Psoas muscle (tissue), 8 donors: Measurements from ENCODE around the gene ITGA4. TPM values are rescaled to one million over a fixed set of nuclear protein-coding genes. Genes with fewer than 3 reads are reported as not detected.

ENCODE experiments used
- ATAC-seq, 4 donors: fragments of 200-7000 bp; cut with Tn5 transposase; one replicate each; pipeline ENCODE4 v1.9.1; 2020; ENCODE audit warnings: moderate library complexity in 3 of 4, mild to moderate bottlenecking in 2 of 4
- DNase-seq, 2 donors: peaks; one replicate each; pipeline ENCODE4 v3.0.0-alpha.2; 2020
- H3K27ac ChIP-seq: fragments of 200-600 bp; one replicate; pipeline ENCODE4 v1.8.0; 2022
- H3K27me3 ChIP-seq, 3 donors: fragments of 200-600 bp in 1 of 3; one replicate each; pipeline versions ENCODE4 v1.6.1 to v1.8.0; 2013 to 2022; ENCODE audit warnings: low read length in 2 of 3, mild to moderate bottlenecking in 2 of 3, moderate library complexity in 1 of 3; ENCODE audit not compliant: insufficient read depth in 3 of 3
- H3K36me3 ChIP-seq, 2 donors: fragments of 200-600 bp in 1 of 2; one replicate each; pipeline versions ENCODE4 v1.6.1 to v1.8.0; 2013 to 2022; ENCODE audit warnings: low read depth in 1 of 2, mild to moderate bottlenecking in 1 of 2, moderate library complexity in 1 of 2; ENCODE audit not compliant: insufficient read depth in 1 of 2
- H3K4me1 ChIP-seq: fragments of 200-600 bp; one replicate; pipeline ENCODE4 v1.8.0; 2022
- H3K4me3 ChIP-seq: fragments of 200-600 bp; one replicate; pipeline ENCODE4 v1.8.0; 2022; ENCODE audit warnings: mild to moderate bottlenecking
- H3K9me3 ChIP-seq: fragments of 200-600 bp; one replicate; pipeline ENCODE4 v1.8.0; 2022
- CTCF ChIP-seq: fragments of 200-600 bp; IDR thresholded peaks from one replicate; pipeline ENCODE4 v1.8.0; 2022; ENCODE audit warnings: antibody characterized with exemption
- WGBS, 3 donors: extraction: QIAGEN DNeasy Blood & Tissue Kit; methylation state at CpG; one replicate each; pipeline versions ENCODE4 v1.1.6 to v1.1.7; 2013; 5-methylcytosine and 5-hydroxymethylcytosine counted together
- intact Hi-C, 2 donors: fragments of 100-400 bp; cut with DNase I; formaldehyde crosslinking; loops; one replicate each; pipeline versions ENCODE4 v1.11.0 to v1.14.2; 2022
- polyA plus RNA-seq, 3 donors: library from polyadenylated mRNA; stranded (reverse); fragments of 200-250 nt; gene quantifications; one replicate each; pipeline ENCODE4 v1.2.3, GENCODE V29; 2013
- total RNA-seq, 4 donors: library from RNA; stranded (reverse); fragmentation: NEBNext Ultra II Directional in 2 of 4; extraction: Animal tissue kit (Norgen Biotek cat#: 25700) in 2 of 4; gene quantifications; one replicate each; pipeline versions ENCODE4 v1.2.1 to v1.2.4, GENCODE V29; 2021 to 2023
- donor health status: healthy with polysubstance abuse.
- donor health status: DM: no; HTN: no; CAD: no; lungs with moderate emphysema.
- donor health status: Bipolar disorder and iron deficiency.
- donor health status: healthy.
- donor health status: DM: yes; HTN: yes; CAD: no.
- donor health status: DM: no; HTN: no; CAD: no.
- donor health status: DM: no; HTN: no; CAD: no.
- donor health status: DM: yes; HTN: yes; CAD: no.

ITGA4 gene
- total and polyA plus RNA-seq, 7 donors = 0.16 to 2.6 (median 0.85) TPM

- no peaks in the 10 kb centered on the region for H3K9me3 ChIP-seq
- peaks cover 0 to 3% (median 0%) of the 10 kb centered on the region in 3 donors for H3K27me3 ChIP-seq
- ATAC-seq = no peak
- H3K36me3 ChIP-seq = no peaks in the 10 kb centered on the region
- WGBS, 3 donors = 74 to 84% (median 76%) methylated on average over 3 of the region's 3 CpGs
- intact Hi-C loops = loop anchor here (5.0 kb wide), 2 partner anchors 364 to 1344 kb away; no protein-coding TSS in a partner anchor
- no peak overlapping the region for H3K27ac ChIP-seq
- DNase-seq = no peak
- H3K4me1 ChIP-seq = no peaks in the 10 kb centered on the region
- H3K4me3 ChIP-seq = no peak overlapping the region
- TF ChIP-seq CTCF = no peak
These were observed 8.6 kb downstream of the ITGA4 start for GRCh38 chr2:181465676-181466375.

- 48 to 57% (median 54%) methylated on average over 4 of the region's 4 CpGs for WGBS, 3 donors
- Histone ChIP-seq H3K27ac (no peak overlapping the region), H3K36me3 (no peaks in the 10 kb centered on the region), H3K27me3 (peaks cover 0 to 6% (median 0%) of the 10 kb centered on the region in 3 donors), H3K4me3 (no peak overlapping the region), H3K4me1 (no peaks in the 10 kb centered on the region), H3K9me3 (no peaks in the 10 kb centered on the region)
- peak; percentile 61 to 66 for DNase-seq
- no peak for ATAC-seq
- intact Hi-C loops = loop anchor here (5.0 kb wide), 2 partner anchors 365 to 1345 kb away; no protein-coding TSS in a partner anchor
- peak; percentile 74 for TF ChIP-seq CTCF
These were observed 9.7 kb downstream of the ITGA4 start for GRCh38 chr2:181466661-181467576.

GRCh38 chr2:181467966-181468707, 11.0 kb downstream of the ITGA4 start:
- no peak overlapping the region for H3K4me3 ChIP-seq
- WGBS, 3 donors = 66 to 75% (median 67%) methylated on average over 3 of the region's 3 CpGs
- no peaks in the 10 kb centered on the region for H3K36me3 ChIP-seq
- H3K27ac ChIP-seq = no peak overlapping the region
- H3K27me3 ChIP-seq = peaks cover 0 to 6% (median 0%) of the 10 kb centered on the region in 3 donors
- no peaks in the 10 kb centered on the region for H3K4me1 ChIP-seq
- intact Hi-C loops = loop anchor here (5.0 kb wide), 2 partner anchors 366 to 1346 kb away; no protein-coding TSS in a partner anchor
- no peak for ATAC-seq
- H3K9me3 ChIP-seq = no peaks in the 10 kb centered on the region
- DNase-seq = no peak
- TF ChIP-seq CTCF = no peak

- Histone ChIP-seq H3K4me1 (no peaks in the 10 kb centered on the region), H3K36me3 (no peaks in the 10 kb centered on the region), H3K9me3 (no peaks in the 10 kb centered on the region), H3K27ac (no peak overlapping the region), H3K27me3 (peaks cover 0 to 6% (median 0%) of the 10 kb centered on the region in 3 donors), H3K4me3 (no peak overlapping the region)
- DNase-seq = no peak
- intact Hi-C loops = loop anchor here (5.0 kb wide), 2 partner anchors 367 to 1347 kb away; no protein-coding TSS in a partner anchor
- no peak for TF ChIP-seq CTCF
- WGBS, 3 donors = 43 to 49% (median 49%) methylated on average over 1 of the region's 1 CpG
- ATAC-seq = no peak
These were observed 11.6 kb downstream of the ITGA4 start for GRCh38 chr2:181468811-181469210.
